SKM-1 (cell line): Measurements from ENCODE around the gene SEC14L3.
A peak's percentile ranks its signal among the peaks of the same experiment; 100 is the strongest.

Source experiments
- DNase-seq: peaks from one replicate; lab custom pipeline; 2025; ENCODE audit not compliant: unreplicated experiment; lab: John Stamatoyannopoulos, UW

The SEC14L3 gene

GRCh38 chr22:30445438-30446145, 26.2 kb downstream of the SEC14L3 start:
- DNase-seq = no peak

- DNase-seq = no peak
Measured at GRCh38 chr22:30444632-30445437, 27.0 kb downstream of the SEC14L3 start.

GRCh38 chr22:30441088-30441487, 30.7 kb downstream of the SEC14L3 start:
- no peak for DNase-seq

- DNase-seq = no peak
Measured at GRCh38 chr22:30439836-30440235, 32.0 kb downstream of the SEC14L3 start.

- DNase-seq = no peak
Measured at GRCh38 chr22:30439226-30439625, 32.6 kb downstream of the SEC14L3 start.

GRCh38 chr22:30438559-30438958, 33.3 kb downstream of the SEC14L3 start:
- no peak for DNase-seq

- no peak for DNase-seq
Measured at GRCh38 chr22:30436196-30436595, 35.6 kb downstream of the SEC14L3 start.

GRCh38 chr22:30435674-30436126, 36.1 kb downstream of the SEC14L3 start:
- DNase-seq = no peak

GRCh38 chr22:30434843-30435242, 37.0 kb downstream of the SEC14L3 start:
- DNase-seq = no peak

GRCh38 chr22:30433773-30434172, 38.0 kb downstream of the SEC14L3 start:
- DNase-seq = no peak

- DNase-seq = no peak
Measured at GRCh38 chr22:30433227-30433626, 38.6 kb downstream of the SEC14L3 start.

GRCh38 chr22:30432520-30432919, 39.3 kb downstream of the SEC14L3 start:
- DNase-seq = no peak

- DNase-seq = no peak
Measured at GRCh38 chr22:30432096-30432495, 39.7 kb downstream of the SEC14L3 start.

GRCh38 chr22:30430933-30431332, 40.9 kb downstream of the SEC14L3 start:
- DNase-seq = no peak

GRCh38 chr22:30429887-30430286, 41.9 kb downstream of the SEC14L3 start:
- no peak for DNase-seq

- no peak for DNase-seq
Measured at GRCh38 chr22:30427871-30428270, 43.9 kb downstream of the SEC14L3 start.

GRCh38 chr22:30426388-30427353, 45.1 kb downstream of the SEC14L3 start:
- peak; percentile 53 for DNase-seq

GRCh38 chr22:30425616-30426387, 46.0 kb downstream of the SEC14L3 start, which contains the start of gene MTFP1:
Gene MTFP1 (plus strand): TSS chr22:30425768. CDS start chr22:30425880, 112 bp downstream.
- no peak for DNase-seq

GRCh38 chr22:30425327-30425615, 46.5 kb downstream of the SEC14L3 start:
- no peak for DNase-seq

GRCh38 chr22:30424534-30425326, 47.1 kb downstream of the SEC14L3 start:
- no peak for DNase-seq
